ENCODE measurements around the gene CDC42EP5.
"Not testable (repeated sequence)": the region's sequence is repeated elsewhere in the genome, so short reads cannot be mapped to it uniquely, and the experiment has no call there.

Gene CDC42EP5

GRCh38 chr19:54473071-54473891 lies at the start of gene CDC42EP5:
CDC42EP5 (minus strand) TSS chr19:54473296; CDS start chr19:54465547, 7,749 bp downstream.
- in situ Hi-C loops (cut with MboI; ENCODE audit: low sequenced_read_pairs) = no loop called here

DNA sequence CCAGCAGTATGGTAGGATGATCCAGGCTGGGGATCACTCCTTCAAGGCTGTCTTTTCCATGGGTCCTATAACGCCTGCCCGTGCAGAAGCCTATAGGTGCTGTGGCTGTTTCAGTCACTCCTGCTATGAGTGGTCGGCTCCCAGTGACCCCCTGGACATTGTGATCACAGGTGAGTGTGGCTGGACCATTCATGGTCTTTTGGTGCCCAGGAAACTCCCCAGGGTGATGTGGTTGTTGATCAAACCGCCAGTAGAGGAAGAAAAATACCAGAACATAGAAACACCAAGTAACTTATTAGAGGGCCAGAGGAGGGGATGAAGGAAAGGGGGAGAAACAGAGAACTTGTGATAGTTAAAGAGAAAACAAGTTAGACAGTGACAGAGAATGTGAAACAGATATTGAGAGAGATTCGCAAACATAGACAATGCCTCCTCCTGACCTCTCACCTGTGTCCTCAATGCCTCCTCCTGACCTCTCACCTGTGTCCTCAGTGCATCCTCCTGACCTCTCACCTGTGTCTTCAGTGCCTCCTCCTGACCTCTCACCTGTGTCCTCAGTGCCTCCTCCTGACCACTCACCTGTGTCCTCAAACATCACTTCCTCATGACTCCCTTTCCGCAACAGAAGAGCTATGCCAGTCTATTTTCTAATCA lies 48.9 kb upstream of the CDC42EP5 start:
- in situ Hi-C loops (cut with MboI; ENCODE audit: low sequenced_read_pairs) = no loop called here

- in situ Hi-C loops (cut with MboI; ENCODE audit: low sequenced_read_pairs) = no loop called here
Observed at GRCh38 chr19:54521022-54521859, 48.1 kb upstream of the CDC42EP5 start.

GRCh38 chr19:54518844-54519243 lies 45.7 kb upstream of the CDC42EP5 start:
- in situ Hi-C loops (cut with MboI; ENCODE audit: low sequenced_read_pairs) = no loop called here

DNA sequence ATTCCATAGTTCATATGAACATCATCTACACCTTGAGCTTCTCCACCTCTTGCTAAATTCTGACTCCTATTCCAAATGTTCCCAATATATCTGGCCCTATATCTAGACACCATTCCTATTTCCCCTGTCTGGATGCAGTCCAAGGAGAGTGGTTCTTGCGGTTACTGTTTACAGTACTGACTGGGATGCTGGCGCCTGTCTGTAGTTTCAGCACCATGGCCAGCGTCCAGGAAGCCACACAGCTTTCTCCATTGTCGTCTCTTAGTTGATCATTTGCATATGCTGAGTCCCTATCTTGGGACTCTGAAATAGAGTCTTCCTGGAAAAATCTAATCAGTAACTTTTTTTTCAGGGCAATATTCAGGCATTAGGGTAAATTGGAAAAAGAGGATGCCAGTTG lies 44.4 kb upstream of the CDC42EP5 start:
- in situ Hi-C loops (cut with MboI; ENCODE audit: low sequenced_read_pairs) = no loop called here

DNA sequence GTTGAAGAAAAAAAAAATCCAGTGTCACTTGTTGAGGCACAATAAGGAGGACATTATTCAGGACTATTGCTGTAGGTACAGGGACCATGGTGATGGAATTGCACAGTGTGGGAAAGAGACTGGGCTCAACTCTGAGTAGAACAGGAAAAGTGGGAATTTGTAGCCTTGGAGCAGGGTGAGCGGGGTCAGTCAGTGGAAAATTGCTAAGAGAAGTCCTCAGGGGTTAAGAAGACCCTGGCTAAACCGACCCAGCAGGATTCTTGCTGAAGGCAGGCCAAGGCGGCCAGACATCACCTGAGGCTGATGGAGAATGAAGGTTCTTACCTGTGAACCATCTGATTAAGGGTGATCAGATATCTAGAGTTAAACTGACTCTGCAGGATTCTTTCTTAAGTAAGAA lies 42.1 kb upstream of the CDC42EP5 start:
- in situ Hi-C loops (cut with MboI; ENCODE audit: low sequenced_read_pairs) = no loop called here

DNA sequence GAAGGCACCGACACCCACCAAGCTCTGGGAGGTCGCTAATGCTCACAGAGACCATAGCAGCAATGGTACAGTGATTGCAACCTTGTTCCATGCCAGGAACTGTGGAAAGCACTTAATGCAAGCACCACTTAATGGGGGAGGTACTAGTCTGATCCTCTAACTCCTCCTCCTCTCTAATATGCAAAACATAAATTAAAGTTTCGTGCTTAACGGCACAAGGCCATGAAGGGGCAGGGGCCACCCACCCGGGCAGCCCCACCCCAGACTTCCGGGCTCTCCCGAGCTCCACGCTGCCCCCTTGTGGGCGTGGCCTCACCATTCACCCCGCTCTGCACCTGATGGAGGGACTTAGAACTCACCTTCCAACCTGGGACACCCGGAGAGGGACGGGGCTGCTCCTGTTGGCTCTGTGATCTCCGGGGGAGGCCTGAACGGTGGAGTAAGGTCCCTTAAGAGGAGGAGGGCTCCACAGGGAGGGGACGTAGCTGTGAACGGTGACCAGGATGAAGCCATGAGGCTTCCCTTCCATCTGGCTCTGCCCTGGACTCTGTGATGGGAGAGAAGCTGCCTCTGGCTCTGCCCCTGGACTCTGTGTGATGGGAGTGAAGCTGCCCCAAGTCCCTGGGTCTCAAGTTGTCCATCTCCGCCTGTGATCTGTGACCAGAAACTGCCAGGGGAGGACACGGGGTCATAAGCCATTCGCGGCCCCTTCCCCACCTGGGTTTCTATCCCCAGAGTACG lies 36.3 kb upstream of the CDC42EP5 start:
- in situ Hi-C loops (cut with MboI; ENCODE audit: low sequenced_read_pairs) = not testable (repeated sequence)

GRCh38 chr19:54508487-54508886 lies 35.4 kb upstream of the CDC42EP5 start:
- in situ Hi-C loops (cut with MboI; ENCODE audit: low sequenced_read_pairs) = not testable (repeated sequence)

DNA sequence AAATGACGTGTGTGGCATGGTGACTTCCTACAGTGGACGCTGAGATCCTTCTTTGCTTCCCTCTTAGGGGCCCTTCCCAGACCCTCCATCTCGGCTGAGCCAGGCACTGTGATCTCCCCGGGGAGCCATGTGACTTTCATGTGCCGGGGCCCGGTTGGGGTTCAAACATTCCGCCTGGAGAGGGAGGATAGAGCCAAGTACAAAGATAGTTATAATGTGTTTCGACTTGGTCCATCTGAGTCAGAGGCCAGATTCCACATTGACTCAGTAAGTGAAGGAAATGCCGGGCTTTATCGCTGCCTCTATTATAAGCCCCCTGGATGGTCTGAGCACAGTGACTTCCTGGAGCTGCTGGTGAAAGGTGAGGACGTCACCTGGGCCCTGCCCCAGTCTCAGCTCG lies 34.7 kb upstream of the CDC42EP5 start:
- in situ Hi-C loops (cut with MboI; ENCODE audit: low sequenced_read_pairs) = no loop called here

GRCh38 chr19:54507038-54507717 lies 34.1 kb upstream of the CDC42EP5 start:
- in situ Hi-C loops (cut with MboI; ENCODE audit: low sequenced_read_pairs) = not testable (repeated sequence)

GRCh38 chr19:54506079-54506478 lies 33.0 kb upstream of the CDC42EP5 start:
- in situ Hi-C loops (cut with MboI; ENCODE audit: low sequenced_read_pairs) = no loop called here

GRCh38 chr19:54505542-54505941 lies 32.4 kb upstream of the CDC42EP5 start:
- in situ Hi-C loops (cut with MboI; ENCODE audit: low sequenced_read_pairs) = not testable (repeated sequence)

DNA sequence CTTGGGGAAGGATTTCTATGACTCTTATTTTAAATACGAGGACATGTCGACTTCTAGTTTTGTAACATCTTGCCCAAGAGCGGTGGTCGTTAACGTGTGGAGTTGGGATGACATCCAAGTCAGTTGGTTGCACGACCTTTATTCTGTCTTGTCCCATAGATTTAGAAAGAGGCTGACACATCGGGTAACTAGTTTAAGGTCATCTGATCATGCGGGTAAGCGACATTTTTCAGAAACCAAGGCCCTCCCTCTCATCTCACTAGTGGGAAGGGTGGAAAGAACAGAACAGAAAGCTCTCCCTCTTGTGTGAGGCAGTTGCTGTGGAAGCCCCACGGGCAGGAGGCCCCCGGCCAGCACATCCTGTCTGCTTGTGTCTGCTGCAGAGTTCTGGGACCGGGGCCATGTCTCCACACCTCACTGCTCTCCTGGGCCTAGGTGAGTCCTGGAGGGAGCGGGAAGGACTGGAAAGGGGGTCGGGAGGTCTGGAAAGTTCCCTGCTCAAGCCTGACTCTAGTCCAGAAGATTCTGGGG lies 29.5 kb upstream of the CDC42EP5 start, which contains the start of gene LAIR2:
TSS of gene LAIR2 (plus strand) at position 314 of the 531 bp plus-strand sequence. CDS start at position 402, 88 bp downstream.
- in situ Hi-C loops (cut with MboI; ENCODE audit: low sequenced_read_pairs) = no loop called here

GRCh38 chr19:54498451-54498772 lies 25.3 kb upstream of the CDC42EP5 start:
- in situ Hi-C loops (cut with MboI; ENCODE audit: low sequenced_read_pairs) = not testable (repeated sequence)

DNA sequence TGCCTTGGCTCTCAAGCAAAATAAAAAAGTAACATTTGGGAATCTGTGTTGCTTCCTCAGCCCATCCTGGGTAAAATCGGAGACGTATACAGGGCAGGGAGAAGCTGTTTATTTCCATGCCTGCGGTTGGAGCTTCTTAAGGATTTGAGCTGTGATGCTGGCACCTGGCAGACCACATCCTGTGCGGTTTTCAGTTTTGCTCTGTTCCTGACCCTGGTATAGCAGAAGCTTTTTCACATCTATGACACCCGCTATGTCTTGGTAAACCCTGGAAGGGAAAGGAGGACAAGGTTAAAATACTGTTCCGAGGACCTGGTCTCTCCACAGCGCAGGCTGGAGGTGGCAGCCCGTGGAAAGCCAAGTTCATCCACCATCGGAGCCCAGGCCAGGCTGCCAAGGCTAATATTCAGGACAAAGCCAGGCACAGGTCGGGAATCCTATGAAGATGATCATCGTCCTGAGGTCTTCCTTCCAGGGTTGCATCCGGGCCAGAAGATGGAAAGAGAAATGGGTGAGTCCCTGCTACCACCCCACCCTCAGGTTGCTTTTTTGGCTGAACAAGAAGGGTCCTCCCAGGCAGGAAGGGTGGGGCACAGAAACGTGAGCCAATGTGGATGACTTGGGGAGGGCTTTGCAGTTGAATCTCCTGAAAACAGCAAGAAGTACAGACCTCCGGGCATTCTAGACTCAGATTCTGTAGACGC lies 24.8 kb upstream of the CDC42EP5 start:
- in situ Hi-C loops (cut with MboI; ENCODE audit: low sequenced_read_pairs) = not testable (repeated sequence)

DNA sequence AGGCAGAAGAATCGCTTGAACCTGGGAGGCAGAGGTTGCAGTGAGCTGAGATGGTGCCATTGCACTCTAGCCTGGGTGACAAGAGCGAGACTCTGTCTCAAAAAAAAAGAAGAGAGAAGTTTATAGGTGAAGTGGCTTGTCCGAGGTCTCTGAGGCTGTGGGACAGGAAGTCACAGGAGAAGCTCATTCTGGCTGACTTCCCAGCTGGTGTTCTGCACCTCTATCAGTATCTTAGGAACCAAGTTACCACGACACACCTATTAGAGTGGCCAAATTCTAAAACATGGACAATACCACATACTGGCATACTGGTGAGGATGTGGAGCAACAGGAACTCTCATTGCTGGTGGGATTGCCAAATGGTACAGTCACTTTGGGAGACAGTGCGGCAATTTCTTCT lies 22.2 kb upstream of the CDC42EP5 start:
- in situ Hi-C loops (cut with MboI; ENCODE audit: low sequenced_read_pairs) = not testable (repeated sequence)

- in situ Hi-C loops (cut with MboI; ENCODE audit: low sequenced_read_pairs) = no loop called here
Observed at GRCh38 chr19:54493967-54494585, 21.0 kb upstream of the CDC42EP5 start.

DNA sequence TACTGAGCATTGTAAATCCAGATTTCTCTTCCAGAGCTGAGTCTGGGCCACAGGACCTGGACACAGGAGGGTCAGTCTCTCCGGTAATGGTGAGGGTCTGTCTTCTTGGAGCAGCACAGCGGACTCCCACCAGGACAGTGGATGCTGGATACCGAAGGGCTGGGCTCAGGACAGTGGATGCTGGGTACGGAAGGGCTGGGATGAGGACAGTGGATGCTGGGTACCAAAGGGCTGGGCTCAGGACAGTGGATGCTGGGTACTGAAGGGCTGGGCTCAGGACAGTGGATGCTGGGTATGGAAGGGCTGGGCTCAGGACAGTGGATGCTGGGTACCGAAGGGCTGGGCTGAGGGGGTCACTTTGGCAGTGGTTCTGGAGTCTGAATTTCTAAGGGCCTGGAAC lies 20.0 kb upstream of the CDC42EP5 start:
- in situ Hi-C loops (cut with MboI; ENCODE audit: low sequenced_read_pairs) = not testable (repeated sequence)

- in situ Hi-C loops (cut with MboI; ENCODE audit: low sequenced_read_pairs) = no loop called here
Observed at GRCh38 chr19:54492568-54492967, 19.5 kb upstream of the CDC42EP5 start.
